ENCODE results near the gene ACOT4. TPM values are rescaled to one million over a fixed set of nuclear protein-coding genes. Genes with fewer than 3 reads are reported as not detected.
"Not testable (repeated sequence)": the region's sequence is repeated elsewhere in the genome, so short reads cannot be mapped to it uniquely, and the experiment has no call there.

The ACOT4 gene
- total RNA-seq, 1 donor from 2014 or later: 2.7 TPM

- DNase-seq (ENCODE audit: low read depth): not testable (repeated sequence)
Observed at GRCh38 chr14:73577214-73577613, 14.5 kb upstream of the ACOT4 start.

GRCh38 chr14:73582102-73582979 is 9.3 kb upstream of the ACOT4 start:
- not testable (repeated sequence) for DNase-seq (ENCODE audit: low read depth)

- no peak for DNase-seq (ENCODE audit: low read depth)
Observed at GRCh38 chr14:73588695-73589094, 3.0 kb upstream of the ACOT4 start.

GRCh38 chr14:73589116-73589515 is 2.6 kb upstream of the ACOT4 start:
- no peak for DNase-seq (ENCODE audit: low read depth)

GRCh38 chr14:73590673-73591004 is 1.0 kb upstream of the ACOT4 start:
- not testable (repeated sequence) for DNase-seq (ENCODE audit: low read depth)

GRCh38 chr14:73594491-73594890 is 2.8 kb downstream of the ACOT4 start:
- no peak for DNase-seq (ENCODE audit: low read depth)

- no peak for DNase-seq (ENCODE audit: low read depth)
Observed at GRCh38 chr14:73599499-73599898, 7.8 kb downstream of the ACOT4 start.

- no peak for DNase-seq (ENCODE audit: low read depth)
Observed at GRCh38 chr14:73602994-73603393, 11.3 kb downstream of the ACOT4 start.

- no peak for DNase-seq (ENCODE audit: low read depth)
Observed at GRCh38 chr14:73606271-73606670, 14.6 kb downstream of the ACOT4 start.

- DNase-seq (ENCODE audit: low read depth): no peak
Observed at GRCh38 chr14:73607241-73607640, 15.6 kb downstream of the ACOT4 start.

- peak; percentile 32 for DNase-seq (ENCODE audit: low read depth)
Observed at GRCh38 chr14:73610687-73611086, 19.0 kb downstream of the ACOT4 start.

- DNase-seq (ENCODE audit: low read depth): peak; percentile 46
Observed at GRCh38 chr14:73612339-73613045, 20.8 kb downstream of the ACOT4 start, which contains the start of gene ACOT6. ACOT6 (plus strand) TSS chr14:73612517; CDS start chr14:73612572, 55 bp downstream.

- DNase-seq (ENCODE audit: low read depth): no peak
Observed at GRCh38 chr14:73613046-73613383, 21.3 kb downstream of the ACOT4 start.

GRCh38 chr14:73613419-73613963 is 21.8 kb downstream of the ACOT4 start:
- DNase-seq (ENCODE audit: low read depth): no peak

GRCh38 chr14:73616831-73617230 is 25.2 kb downstream of the ACOT4 start:
- no peak for DNase-seq (ENCODE audit: low read depth)

GRCh38 chr14:73619524-73619923 is 27.9 kb downstream of the ACOT4 start:
- no peak for DNase-seq (ENCODE audit: low read depth)

- DNase-seq (ENCODE audit: low read depth): no peak
Observed at GRCh38 chr14:73620268-73620667, 28.6 kb downstream of the ACOT4 start.

GRCh38 chr14:73623504-73624054 is 31.9 kb downstream of the ACOT4 start:
- DNase-seq (ENCODE audit: low read depth): no peak

- no peak for DNase-seq (ENCODE audit: low read depth)
Observed at GRCh38 chr14:73625706-73626105, 34.0 kb downstream of the ACOT4 start.

GRCh38 chr14:73627151-73627558 is 35.5 kb downstream of the ACOT4 start:
- DNase-seq (ENCODE audit: low read depth): no peak

GRCh38 chr14:73630009-73630780 is 38.5 kb downstream of the ACOT4 start:
- no peak for DNase-seq (ENCODE audit: low read depth)
